HUES6 (cell line): ENCODE data around the gene TULP1.

Experiments
- H3K27ac ChIP-seq: 2 replicates; pipeline ENCODE4 v1.7.0; 2013; ENCODE audit warnings: low read depth, mild to moderate bottlenecking, low read length, inconsistent platforms
- H3K27me3 ChIP-seq: 2 replicates; pipeline ENCODE4 v1.6.1; 2013; ENCODE audit warnings: low read length; ENCODE audit not compliant: control insufficient read depth, insufficient read depth
- H3K36me3 ChIP-seq: 2 replicates; pipeline ENCODE4 v1.6.1; 2013; ENCODE audit warnings: low read length; ENCODE audit not compliant: control insufficient read depth, insufficient read depth
- H3K4me1 ChIP-seq: 2 replicates; pipeline ENCODE4 v1.6.1; 2013; ENCODE audit warnings: low read length; ENCODE audit not compliant: control insufficient read depth, insufficient read depth
- H3K4me3 ChIP-seq: 2 replicates; pipeline ENCODE4 v1.5.1; 2013; ENCODE audit warnings: low read depth, low read length
- H3K9ac ChIP-seq: one replicate; pipeline ENCODE4 v1.6.1; 2013; ENCODE audit warnings: mild to moderate bottlenecking, low read length
- H3K9me3 ChIP-seq: 2 replicates; pipeline ENCODE4 v1.6.1; 2013; ENCODE audit warnings: low read depth, low read length; ENCODE audit not compliant: control insufficient read depth, insufficient read depth

TULP1 gene

GRCh38 chr6:35481226-35481625 lies 31.5 kb downstream of the TULP1 start:
- Histone ChIP-seq H3K9ac (no peak overlapping the region), H3K27ac (no peak overlapping the region), H3K27me3 (no peaks in the 10 kb centered on the region), H3K36me3 (peaks cover 54% of the 10 kb centered on the region), H3K9me3 (no peaks in the 10 kb centered on the region), H3K4me1 (peaks cover 18% of the 10 kb centered on the region), H3K4me3 (no peak overlapping the region)

GRCh38 chr6:35480176-35480575 lies 32.5 kb downstream of the TULP1 start:
- Histone ChIP-seq H3K9me3 (no peaks in the 10 kb centered on the region), H3K27me3 (no peaks in the 10 kb centered on the region), H3K36me3 (peaks cover 61% of the 10 kb centered on the region), H3K4me3 (no peak overlapping the region), H3K27ac (no peak overlapping the region), H3K4me1 (peaks cover 8% of the 10 kb centered on the region), H3K9ac (no peak overlapping the region)

GRCh38 chr6:35478259-35478658 lies 34.4 kb downstream of the TULP1 start:
- no peaks in the 10 kb centered on the region for H3K9me3 ChIP-seq
- no peak overlapping the region for H3K9ac ChIP-seq
- no peaks in the 10 kb centered on the region for H3K4me1 ChIP-seq
- H3K36me3 ChIP-seq = peaks cover 69% of the 10 kb centered on the region
- H3K27me3 ChIP-seq = no peaks in the 10 kb centered on the region
- no peak overlapping the region for H3K4me3 ChIP-seq
- H3K27ac ChIP-seq = no peak overlapping the region

- Histone ChIP-seq H3K36me3 (peaks cover 67% of the 10 kb centered on the region), H3K27ac (no peak overlapping the region), H3K9ac (no peak overlapping the region), H3K27me3 (no peaks in the 10 kb centered on the region), H3K9me3 (no peaks in the 10 kb centered on the region), H3K4me1 (no peaks in the 10 kb centered on the region), H3K4me3 (no peak overlapping the region)
These were observed 35.0 kb downstream of the TULP1 start for GRCh38 chr6:35477551-35478179.

GRCh38 chr6:35477028-35477427 lies 35.7 kb downstream of the TULP1 start:
- no peaks in the 10 kb centered on the region for H3K9me3 ChIP-seq
- no peaks in the 10 kb centered on the region for H3K27me3 ChIP-seq
- H3K27ac ChIP-seq = no peak overlapping the region
- no peaks in the 10 kb centered on the region for H3K4me1 ChIP-seq
- H3K36me3 ChIP-seq = peaks cover 73% of the 10 kb centered on the region
- H3K4me3 ChIP-seq = no peak overlapping the region
- H3K9ac ChIP-seq = no peak overlapping the region

GRCh38 chr6:35476004-35476403 lies 36.7 kb downstream of the TULP1 start:
- H3K9me3 ChIP-seq = no peaks in the 10 kb centered on the region
- no peaks in the 10 kb centered on the region for H3K27me3 ChIP-seq
- H3K27ac ChIP-seq = no peak overlapping the region
- no peak overlapping the region for H3K9ac ChIP-seq
- peaks cover 77% of the 10 kb centered on the region for H3K36me3 ChIP-seq
- H3K4me3 ChIP-seq = no peak overlapping the region
- peaks cover 3% of the 10 kb centered on the region; the same call in 1 of the 2 replicates for H3K4me1 ChIP-seq

- Histone ChIP-seq H3K27me3 (no peaks in the 10 kb centered on the region), H3K4me1 (peaks cover 7% of the 10 kb centered on the region; the same call in 1 of the 2 replicates), H3K36me3 (peaks cover 77% of the 10 kb centered on the region), H3K4me3 (no peak overlapping the region), H3K9ac (no peak overlapping the region), H3K27ac (no peak overlapping the region), H3K9me3 (no peaks in the 10 kb centered on the region)
These were observed 37.1 kb downstream of the TULP1 start for GRCh38 chr6:35475573-35475972.

- H3K4me3 ChIP-seq = no peak overlapping the region
- no peak overlapping the region for H3K27ac ChIP-seq
- H3K9ac ChIP-seq = no peak overlapping the region
- peaks cover 11% of the 10 kb centered on the region; the same call in 1 of the 2 replicates for H3K4me1 ChIP-seq
- no peaks in the 10 kb centered on the region for H3K9me3 ChIP-seq
- peaks cover 80% of the 10 kb centered on the region for H3K36me3 ChIP-seq
- H3K27me3 ChIP-seq = no peaks in the 10 kb centered on the region
These were observed 37.6 kb downstream of the TULP1 start for GRCh38 chr6:35474942-35475570.

GRCh38 chr6:35474131-35474941 lies 38.4 kb downstream of the TULP1 start:
- Histone ChIP-seq H3K27me3 (no peaks in the 10 kb centered on the region), H3K4me3 (no peak overlapping the region), H3K36me3 (peaks cover 82% of the 10 kb centered on the region), H3K27ac (no peak overlapping the region), H3K9ac (no peak overlapping the region), H3K9me3 (no peaks in the 10 kb centered on the region), H3K4me1 (peaks cover 15% of the 10 kb centered on the region; the same call in 1 of the 2 replicates)

GRCh38 chr6:35473850-35474130 lies 38.9 kb downstream of the TULP1 start:
- H3K36me3 ChIP-seq = peaks cover 83% of the 10 kb centered on the region
- H3K27ac ChIP-seq = no peak overlapping the region
- H3K9ac ChIP-seq = no peak overlapping the region
- no peaks in the 10 kb centered on the region for H3K27me3 ChIP-seq
- H3K4me1 ChIP-seq = peaks cover 15% of the 10 kb centered on the region; the same call in 1 of the 2 replicates
- no peak overlapping the region for H3K4me3 ChIP-seq
- no peaks in the 10 kb centered on the region for H3K9me3 ChIP-seq
